ENCODE data around the gene NCAM1. TPM values are rescaled to one million over a fixed set of nuclear protein-coding genes. Genes with fewer than 3 reads are reported as not detected.

Gene NCAM1
- total RNA-seq, 1 donor from 2014 or later, result 33.6 TPM

DNA sequence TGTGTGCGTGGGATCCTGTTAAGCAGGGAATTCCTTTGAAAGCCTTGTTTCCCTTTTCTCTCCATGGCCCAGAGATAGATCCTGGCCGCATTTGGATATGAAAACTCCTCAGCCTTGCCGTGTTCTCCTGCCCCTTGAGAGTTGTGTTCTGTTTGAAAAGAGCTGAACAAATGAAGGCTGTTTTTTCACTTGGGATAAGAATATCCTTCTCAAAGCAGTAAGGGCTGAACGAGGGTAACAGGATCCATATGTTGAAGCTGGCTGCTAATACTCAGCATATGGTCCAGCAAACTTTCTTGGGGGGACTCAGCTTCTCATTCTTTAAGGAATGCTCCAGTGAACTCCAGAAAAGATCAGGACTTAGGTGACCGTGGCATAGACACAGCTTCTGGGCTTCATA, 238.6 kb downstream of the NCAM1 start:
- no peak overlapping the region for H3K4me3 ChIP-seq
- no peaks in the 10 kb centered on the region for H3K36me3 ChIP-seq
- H3K4me1 ChIP-seq, result peaks cover 7% of the 10 kb centered on the region
- H3K27ac ChIP-seq, result no peak overlapping the region
- intact Hi-C loops (cut with DNase I), result no loop called here
- TF ChIP-seq, protein P1, sequence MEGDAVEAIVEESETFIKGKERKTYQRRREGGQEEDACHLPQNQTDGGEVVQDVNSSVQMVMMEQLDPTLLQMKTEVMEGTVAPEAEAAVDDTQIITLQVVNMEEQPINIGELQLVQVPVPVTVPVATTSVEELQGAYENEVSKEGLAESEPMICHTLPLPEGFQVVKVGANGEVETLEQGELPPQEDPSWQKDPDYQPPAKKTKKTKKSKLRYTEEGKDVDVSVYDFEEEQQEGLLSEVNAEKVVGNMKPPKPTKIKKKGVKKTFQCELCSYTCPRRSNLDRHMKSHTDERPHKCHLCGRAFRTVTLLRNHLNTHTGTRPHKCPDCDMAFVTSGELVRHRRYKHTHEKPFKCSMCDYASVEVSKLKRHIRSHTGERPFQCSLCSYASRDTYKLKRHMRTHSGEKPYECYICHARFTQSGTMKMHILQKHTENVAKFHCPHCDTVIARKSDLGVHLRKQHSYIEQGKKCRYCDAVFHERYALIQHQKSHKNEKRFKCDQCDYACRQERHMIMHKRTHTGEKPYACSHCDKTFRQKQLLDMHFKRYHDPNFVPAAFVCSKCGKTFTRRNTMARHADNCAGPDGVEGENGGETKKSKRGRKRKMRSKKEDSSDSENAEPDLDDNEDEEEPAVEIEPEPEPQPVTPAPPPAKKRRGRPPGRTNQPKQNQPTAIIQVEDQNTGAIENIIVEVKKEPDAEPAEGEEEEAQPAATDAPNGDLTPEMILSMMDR (IDR thresholded peaks at IDR 0.05), result no peak
- no peak for TF ChIP-seq POLR2AphosphoS5 (IDR thresholded peaks at IDR 0.05; ENCODE audit: insufficient read depth in 1 of 2, low read depth in 1 of 2)
- TF ChIP-seq POLR2A (IDR thresholded peaks at IDR 0.05), result no peak
- H3K27me3 ChIP-seq, result no peaks in the 10 kb centered on the region
- no peaks in the 10 kb centered on the region for H3K9me3 ChIP-seq
- DNase-seq (ENCODE audit: extremely low spot score in 2 of 2), result no peak

DNA sequence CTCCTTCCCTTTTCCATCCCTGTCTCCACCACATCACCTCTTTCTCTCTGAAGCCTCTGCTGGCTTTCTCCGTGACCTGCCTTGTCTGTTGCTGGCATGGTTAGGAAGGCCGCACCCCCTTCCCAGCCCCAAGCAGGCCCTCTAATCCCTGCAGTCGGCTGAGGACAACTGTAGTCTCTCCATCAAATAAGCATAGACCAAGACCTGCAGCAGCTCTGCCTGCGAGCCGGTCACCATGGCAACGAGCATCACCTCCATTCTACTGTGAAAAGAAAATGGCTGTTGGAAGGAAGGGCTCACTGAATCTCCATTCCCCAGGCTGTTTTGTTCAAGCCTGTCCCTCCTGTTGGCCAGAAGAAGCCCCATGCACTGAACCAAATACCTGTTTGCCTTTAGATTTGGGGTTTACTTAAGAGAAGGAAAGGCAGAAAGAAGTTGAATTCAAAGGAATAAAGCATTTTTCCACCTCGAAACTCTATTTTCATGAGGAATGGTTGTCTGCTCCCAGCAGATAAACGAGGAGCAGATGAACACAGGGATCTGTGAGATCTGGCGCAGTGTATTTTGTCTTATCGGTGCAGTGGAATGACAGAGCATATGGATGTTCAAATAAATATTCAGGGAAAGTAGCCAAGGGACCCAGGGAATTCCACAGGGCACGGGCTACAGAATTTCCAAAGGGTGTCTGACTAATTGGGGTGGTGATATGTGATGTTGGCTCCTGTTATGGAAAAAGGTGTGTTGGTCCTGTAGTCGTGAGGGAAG, 240.0 kb downstream of the NCAM1 start:
- Histone ChIP-seq H3K4me3 (no peak overlapping the region), H3K4me1 (peaks cover 7% of the 10 kb centered on the region), H3K27me3 (no peaks in the 10 kb centered on the region), H3K27ac (no peak overlapping the region), H3K9me3 (no peaks in the 10 kb centered on the region), H3K36me3 (no peaks in the 10 kb centered on the region)
- intact Hi-C loops (cut with DNase I), result no loop called here
- TF ChIP-seq, protein P1 (IDR thresholded peaks at IDR 0.05), result no peak
- TF ChIP-seq POLR2AphosphoS5 (IDR thresholded peaks at IDR 0.05; ENCODE audit: insufficient read depth in 1 of 2, low read depth in 1 of 2) (no peak), POLR2A (IDR thresholded peaks at IDR 0.05) (no peak)
- DNase-seq (ENCODE audit: extremely low spot score in 2 of 2), result no peak

DNA sequence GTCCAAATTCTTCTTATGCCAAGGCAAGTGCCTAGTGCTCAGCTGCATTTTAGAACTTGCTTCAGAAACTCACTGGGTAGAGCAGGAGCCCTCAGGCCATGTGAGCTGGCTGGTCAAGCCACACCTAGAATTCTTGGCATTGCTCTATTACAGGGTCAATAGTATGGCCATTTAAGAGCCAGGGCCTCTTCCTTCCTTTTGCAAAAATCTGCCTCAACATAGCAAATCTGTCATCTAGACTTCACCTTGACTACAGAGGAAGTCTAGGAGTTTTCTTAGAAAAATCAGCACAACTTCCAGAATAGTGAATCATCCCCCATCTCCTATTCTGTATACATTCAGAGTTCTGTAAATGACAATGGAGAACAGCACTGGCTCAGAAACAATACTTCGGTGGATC, 241.2 kb downstream of the NCAM1 start:
- Histone ChIP-seq H3K4me3 (no peak overlapping the region), H3K27me3 (no peaks in the 10 kb centered on the region), H3K36me3 (no peaks in the 10 kb centered on the region), H3K4me1 (peaks cover 6% of the 10 kb centered on the region), H3K9me3 (no peaks in the 10 kb centered on the region), H3K27ac (no peak overlapping the region)
- intact Hi-C loops (cut with DNase I), result no loop called here
- no peak for DNase-seq (ENCODE audit: extremely low spot score in 2 of 2)
- no peak for TF ChIP-seq POLR2A (IDR thresholded peaks at IDR 0.05)
- TF ChIP-seq, protein P1 (IDR thresholded peaks at IDR 0.05), result no peak
- TF ChIP-seq POLR2AphosphoS5 (IDR thresholded peaks at IDR 0.05; ENCODE audit: insufficient read depth in 1 of 2, low read depth in 1 of 2), result no peak

DNA sequence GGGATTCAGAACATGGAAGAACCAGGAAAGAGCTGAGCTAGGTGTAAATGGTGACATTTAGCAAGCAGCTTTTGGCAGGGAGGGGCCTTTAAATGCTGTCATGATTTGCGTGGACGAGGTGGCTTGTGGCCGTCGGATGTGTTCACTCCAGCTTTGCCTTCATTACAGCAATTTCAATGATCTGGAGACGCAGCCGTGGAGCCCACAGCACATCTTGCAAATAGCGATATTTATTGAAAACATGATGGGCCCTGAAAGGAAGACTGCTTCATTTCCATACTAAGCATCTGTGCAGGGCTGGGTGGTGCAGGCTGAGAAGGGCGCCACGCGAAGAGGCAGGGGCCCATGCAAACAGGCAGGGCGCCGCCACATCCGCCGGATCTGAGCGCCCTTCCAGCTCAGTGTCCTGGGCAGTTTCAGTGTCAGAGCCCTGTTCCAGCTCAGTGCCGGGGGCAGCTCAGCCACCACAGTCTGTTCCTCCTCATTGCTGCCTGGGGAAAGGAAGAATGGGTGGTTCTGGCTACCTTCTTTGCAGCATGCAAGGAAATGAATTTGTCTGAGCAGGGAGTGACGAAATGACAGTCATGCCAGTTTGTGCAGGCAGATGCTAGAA, 242.0 kb downstream of the NCAM1 start:
- intact Hi-C loops (cut with DNase I), result no loop called here
- no peak for TF ChIP-seq POLR2A (IDR thresholded peaks at IDR 0.05)
- TF ChIP-seq POLR2AphosphoS5 (IDR thresholded peaks at IDR 0.05; ENCODE audit: insufficient read depth in 1 of 2, low read depth in 1 of 2), result no peak
- TF ChIP-seq, protein P1 (IDR thresholded peaks at IDR 0.05), result no peak
- Histone ChIP-seq H3K27ac (no peak overlapping the region), H3K36me3 (peaks cover 0 to 4% of the 10 kb centered on the region in 2 donors), H3K9me3 (no peaks in the 10 kb centered on the region), H3K4me1 (no peaks in the 10 kb centered on the region), H3K27me3 (no peaks in the 10 kb centered on the region), H3K4me3 (no peak overlapping the region)
- DNase-seq (ENCODE audit: extremely low spot score in 2 of 2), result no peak

DNA sequence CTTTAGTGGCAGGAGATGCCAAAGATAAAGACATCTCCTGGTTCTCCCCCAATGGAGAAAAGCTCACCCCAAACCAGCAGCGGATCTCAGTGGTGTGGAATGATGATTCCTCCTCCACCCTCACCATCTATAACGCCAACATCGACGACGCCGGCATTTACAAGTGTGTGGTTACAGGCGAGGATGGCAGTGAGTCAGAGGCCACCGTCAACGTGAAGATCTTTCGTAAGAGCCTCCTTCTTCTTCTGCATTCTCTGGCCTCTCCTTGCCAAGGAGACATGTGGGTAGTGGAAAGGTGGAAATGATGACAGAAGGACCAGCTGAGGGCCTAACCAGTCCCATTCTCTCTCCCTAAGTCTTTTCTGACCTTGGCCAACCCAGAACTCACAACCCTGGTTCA, 243.1 kb downstream of the NCAM1 start:
- intact Hi-C loops (cut with DNase I), result no loop called here
- no peaks in the 10 kb centered on the region for H3K4me1 ChIP-seq
- peaks cover 0 to 5% of the 10 kb centered on the region in 2 donors for H3K36me3 ChIP-seq
- H3K4me3 ChIP-seq, result no peak overlapping the region
- no peak for TF ChIP-seq POLR2A (IDR thresholded peaks at IDR 0.05)
- TF ChIP-seq, protein P1 (IDR thresholded peaks at IDR 0.05), result no peak
- no peak for TF ChIP-seq POLR2AphosphoS5 (IDR thresholded peaks at IDR 0.05; ENCODE audit: insufficient read depth in 1 of 2, low read depth in 1 of 2)
- DNase-seq (ENCODE audit: extremely low spot score in 2 of 2), result no peak
- H3K27me3 ChIP-seq, result no peaks in the 10 kb centered on the region
- no peak overlapping the region for H3K27ac ChIP-seq
- no peaks in the 10 kb centered on the region for H3K9me3 ChIP-seq

All from vagina (tissue), 2 donors.